Endometrium (tissue), 2 donors: Measurements from ENCODE around the gene FAM111B.
"Not testable (repeated sequence)": the region's sequence is repeated elsewhere in the genome, so short reads cannot be mapped to it uniquely, and the experiment has no call there.

Experiments
- FAIRE-seq: peaks from 2 replicates; lab custom pipeline; 2012; peaks lifted over from hg19 to GRCh38; lab: Jason Lieb, UNC
- donor health status: control.
- donor health status: control.

FAM111B gene, protein sequence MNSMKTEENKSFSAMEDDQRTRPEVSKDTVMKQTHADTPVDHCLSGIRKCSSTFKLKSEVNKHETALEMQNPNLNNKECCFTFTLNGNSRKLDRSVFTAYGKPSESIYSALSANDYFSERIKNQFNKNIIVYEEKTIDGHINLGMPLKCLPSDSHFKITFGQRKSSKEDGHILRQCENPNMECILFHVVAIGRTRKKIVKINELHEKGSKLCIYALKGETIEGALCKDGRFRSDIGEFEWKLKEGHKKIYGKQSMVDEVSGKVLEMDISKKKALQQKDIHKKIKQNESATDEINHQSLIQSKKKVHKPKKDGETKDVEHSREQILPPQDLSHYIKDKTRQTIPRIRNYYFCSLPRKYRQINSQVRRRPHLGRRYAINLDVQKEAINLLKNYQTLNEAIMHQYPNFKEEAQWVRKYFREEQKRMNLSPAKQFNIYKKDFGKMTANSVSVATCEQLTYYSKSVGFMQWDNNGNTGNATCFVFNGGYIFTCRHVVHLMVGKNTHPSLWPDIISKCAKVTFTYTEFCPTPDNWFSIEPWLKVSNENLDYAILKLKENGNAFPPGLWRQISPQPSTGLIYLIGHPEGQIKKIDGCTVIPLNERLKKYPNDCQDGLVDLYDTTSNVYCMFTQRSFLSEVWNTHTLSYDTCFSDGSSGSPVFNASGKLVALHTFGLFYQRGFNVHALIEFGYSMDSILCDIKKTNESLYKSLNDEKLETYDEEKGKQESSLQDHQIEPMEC

DNA sequence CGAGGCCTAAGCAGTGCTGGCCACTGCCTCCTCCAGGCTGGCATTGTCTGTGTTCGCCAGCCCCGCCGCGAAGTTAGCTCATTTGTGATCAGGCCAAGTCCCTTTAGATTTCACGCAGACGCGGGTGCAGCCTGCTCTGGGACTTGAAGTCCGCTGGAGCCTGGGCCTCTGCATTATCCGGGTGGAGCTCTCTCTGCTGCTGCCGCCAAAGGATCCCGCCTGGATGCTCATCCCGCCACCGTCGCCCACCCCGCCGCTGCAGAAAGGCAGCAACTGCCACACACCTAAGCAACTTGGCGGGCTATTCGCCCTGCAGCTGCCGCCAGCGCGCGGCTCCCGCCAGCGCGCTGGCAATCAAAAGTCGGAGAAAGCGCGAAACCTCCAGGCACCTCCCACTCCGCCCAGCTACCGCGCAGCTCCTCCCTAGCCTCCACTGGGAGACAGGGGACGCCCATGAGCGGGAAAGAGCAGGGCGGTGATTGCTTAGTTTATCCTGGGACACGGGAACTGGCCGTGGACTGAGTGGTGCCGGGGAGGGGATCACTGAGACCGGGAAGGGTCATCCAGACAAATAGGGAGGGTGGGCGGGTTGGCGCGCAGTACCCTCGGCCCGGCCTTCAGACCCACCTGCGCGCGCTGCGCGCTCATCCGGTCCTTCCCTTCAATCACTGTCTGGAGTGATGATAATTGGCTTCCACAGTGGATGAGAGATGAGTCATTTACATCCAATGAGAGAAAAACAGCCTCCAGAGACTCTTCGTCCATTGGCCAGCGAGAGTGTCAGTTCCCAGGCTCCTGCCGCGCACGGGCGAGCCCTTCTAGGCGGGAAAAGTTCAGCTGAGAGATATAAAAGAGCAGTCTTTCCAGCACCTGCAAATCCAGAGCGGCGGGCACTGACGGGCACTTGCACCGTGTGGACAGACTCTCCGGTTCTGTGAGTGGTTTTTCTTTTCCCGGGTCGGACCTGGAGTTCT, at the start of gene FAM111B:
Gene FAM111B (plus strand): TSS at position 875 of the 974 bp plus-strand sequence. CDS start 2,389 bp downstream, outside the sequence.
- no peak for FAIRE-seq

DNA sequence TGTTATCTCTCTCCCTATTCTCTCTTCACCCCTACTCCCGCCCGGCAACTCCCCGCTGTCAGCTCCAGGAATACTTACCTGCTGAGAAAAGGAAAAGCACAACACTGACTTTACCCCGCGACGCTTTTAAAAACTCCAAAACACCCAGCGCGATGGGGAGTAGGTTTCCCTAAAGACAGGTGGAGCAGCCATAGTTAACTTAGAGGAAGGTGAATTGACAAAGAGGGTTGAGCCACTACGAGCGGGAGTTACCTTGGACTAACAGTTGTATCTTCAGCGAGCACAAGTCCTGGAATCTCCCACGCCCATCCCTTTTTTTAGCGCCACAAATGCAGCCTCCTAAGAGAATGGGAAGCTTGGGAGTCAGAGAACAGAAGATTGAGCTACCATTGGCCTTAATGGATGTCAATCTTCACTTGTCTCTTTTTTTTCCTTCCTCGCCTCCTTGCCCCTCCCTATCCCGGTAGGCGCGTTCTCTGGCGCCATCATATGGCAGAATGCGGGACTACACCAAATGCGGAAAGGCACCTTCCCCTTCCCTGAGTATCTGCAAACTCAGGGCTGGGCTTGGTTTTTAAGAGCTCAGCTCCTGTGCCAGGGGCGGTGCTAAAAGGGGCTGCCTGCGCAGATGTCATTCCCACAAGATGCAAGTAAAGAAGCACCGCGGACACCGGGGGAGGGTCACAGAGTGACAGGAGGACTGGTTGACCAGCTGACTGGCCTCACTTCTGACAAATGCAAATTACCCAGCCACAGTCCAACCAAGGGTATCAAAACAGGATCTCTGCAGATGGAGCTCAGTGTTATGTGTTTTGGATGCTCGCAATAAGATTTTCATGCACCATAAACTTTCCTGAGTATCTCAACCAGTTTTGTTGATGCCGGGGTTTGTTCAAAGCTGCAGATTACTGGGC, 48.7 kb upstream of the FAM111B start:
- not testable (repeated sequence) for FAIRE-seq

DNA sequence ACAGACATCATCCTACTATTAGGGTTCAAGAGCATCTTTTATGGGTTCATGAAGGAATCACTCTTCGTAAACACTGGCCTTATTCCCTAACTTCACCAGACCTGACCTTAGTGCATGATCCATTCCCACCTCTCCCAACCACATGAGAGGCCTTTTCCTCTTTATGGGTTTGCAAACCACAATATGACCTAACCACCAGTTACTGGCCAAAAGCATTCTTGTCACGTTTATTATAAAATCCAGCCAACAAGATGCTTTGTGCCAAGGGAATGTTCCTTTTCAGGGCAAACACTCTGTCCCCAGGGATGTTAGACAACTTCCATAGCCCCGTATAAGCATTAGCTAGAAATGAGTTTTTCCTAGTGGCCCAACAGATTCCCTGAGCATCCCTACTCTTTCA, 46.9 kb upstream of the FAM111B start:
- FAIRE-seq = not testable (repeated sequence)

DNA sequence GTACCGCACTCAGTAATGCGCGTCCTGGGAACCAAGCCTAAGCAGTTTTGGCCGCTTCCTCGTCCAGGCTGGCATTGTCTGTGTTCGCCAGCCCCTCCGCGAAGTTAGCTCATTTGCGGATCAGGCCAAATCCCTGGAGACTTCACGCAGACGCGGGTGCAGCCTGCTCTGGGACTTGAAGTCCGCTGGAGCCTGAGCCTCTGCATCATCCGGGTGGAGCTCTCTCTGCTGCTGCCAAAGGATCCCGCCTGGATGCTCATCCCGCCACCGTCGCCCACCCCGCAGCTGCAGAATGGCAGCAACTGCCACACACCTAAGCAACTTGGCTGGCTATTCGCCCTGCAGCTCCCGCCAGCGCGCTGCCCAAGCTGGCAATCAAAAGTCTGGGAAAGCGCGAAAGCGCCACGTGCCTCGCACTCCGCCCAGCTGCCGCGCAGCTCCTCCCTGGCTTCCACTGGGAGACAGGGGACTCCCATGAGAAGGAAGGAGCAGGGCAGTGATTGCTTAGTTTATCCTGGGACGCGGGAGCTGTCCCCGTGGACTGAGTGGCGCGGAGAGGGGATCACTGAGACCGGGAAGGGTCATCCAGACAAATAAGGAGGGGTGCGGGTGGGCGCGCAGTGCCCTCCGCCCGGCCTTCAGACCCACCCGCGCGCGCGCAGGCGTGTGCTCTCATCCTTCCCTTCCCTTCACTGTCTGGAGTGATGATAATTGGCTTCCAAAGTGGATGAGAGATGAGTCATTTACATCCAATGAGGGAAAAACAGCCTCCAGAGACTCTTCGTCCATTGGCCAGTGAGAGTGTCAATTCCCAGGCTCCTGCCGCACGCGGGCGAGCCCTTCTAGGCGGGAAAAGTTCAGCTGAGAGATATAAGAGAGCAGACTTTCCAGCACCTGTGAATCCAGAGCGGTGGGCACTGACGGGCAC, 44.2 kb upstream of the FAM111B start:
- FAIRE-seq = no peak

DNA sequence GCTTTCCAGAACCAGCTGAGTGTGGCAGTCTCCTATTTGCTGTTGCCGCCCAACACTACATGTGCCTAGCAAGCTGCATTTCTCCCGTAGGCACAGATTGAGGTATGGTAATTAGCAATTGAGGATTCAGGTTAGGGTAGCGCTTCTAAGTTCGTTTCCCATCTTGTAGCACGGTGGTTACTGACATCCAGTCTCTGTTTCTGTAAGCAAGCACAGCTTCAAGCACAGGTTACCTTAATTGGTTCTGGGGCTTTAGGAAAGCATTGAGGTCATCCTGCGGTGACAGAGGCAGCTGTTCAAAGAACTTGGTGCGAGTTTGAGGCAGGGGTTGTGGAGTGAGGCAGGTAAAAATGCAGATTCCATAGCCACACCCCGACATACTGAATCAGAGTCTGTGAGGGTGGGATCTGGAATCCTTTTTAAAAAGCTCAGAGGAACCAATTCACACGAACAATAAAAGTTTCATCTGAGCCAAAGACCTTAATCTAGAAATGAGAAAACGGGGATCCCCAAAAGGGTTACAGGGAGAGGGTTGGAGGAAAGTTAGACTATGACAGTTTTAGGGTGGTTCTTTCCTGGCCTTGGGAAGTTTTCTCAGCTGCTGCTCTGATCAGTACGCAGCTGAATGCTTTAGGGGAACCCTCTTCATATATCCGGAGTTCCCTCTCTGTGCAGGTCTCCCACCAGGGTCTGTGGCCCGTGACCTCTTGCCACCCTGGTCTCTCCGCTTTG, 42.9 kb upstream of the FAM111B start:
- not testable (repeated sequence) for FAIRE-seq

DNA sequence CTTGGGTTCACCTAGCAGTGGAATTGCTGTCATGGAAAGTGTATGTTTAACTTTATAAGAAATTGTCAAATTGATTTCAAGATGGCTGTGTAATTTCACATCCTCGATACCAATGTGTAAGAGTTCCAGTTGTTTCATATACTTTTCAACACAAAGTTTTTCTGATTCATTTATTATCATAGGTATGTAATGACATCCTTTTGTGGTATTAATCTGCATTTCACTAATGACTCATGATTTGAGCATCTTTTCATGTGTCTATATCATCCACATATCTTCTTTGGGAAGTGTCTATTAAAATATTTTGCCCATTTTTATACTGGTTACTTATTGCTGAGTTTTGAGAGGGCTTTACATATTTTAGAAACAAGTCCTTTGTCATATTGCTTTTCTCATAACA, 38.0 kb upstream of the FAM111B start:
- no peak for FAIRE-seq

DNA sequence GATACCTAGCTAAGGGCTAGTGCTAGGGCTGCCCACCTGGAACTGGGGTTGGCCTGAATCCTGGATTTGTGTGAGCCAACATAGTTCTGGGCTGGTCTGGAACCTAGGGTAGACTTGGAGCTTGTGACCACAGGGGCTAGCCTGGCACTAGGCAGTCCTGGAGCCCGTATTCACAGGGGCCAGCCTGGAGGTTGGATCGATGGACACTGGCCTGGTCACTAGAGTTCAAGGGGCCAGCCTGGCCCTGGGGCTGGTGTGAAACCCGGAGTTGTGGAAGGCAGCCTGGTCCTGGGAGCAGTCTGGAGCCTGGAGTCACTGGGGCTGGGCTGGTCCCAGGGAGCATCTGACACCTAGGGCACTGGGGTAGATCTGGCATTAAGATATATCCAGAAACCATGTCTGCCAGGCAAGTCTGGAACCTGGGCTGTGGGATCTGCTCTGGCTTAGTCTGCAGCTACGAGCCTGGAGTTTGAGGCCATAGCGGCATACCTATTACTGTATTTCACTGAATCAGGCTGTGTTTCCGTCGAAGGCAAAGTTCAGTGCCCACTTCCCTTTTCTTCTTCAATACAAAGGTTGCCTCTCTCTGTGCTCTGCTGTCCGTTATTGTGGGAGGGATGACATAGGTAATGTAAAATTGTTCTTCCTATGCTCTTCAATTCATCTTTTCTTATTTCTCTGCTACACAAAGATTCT, 30.0 kb upstream of the FAM111B start:
- no peak for FAIRE-seq

DNA sequence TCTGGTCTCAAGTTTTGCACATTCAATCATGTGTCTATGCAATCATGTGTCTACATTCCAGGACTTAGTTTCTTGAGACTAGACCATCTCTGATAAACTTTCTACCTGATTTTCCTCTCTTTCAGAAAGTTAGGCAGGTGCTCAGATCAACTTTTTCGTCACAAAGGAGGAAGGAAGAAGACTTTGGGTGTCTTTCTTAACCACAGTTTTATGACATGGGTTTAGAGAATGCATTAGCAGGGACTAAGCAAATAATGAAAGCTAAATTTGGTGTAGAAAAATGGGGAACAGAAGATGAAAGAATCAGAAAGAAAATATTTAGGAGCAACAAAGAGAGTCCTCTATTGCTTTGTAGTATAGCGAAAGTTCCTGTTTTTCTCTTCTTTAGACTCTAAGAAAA, 28.6 kb upstream of the FAM111B start:
- FAIRE-seq = no peak

DNA sequence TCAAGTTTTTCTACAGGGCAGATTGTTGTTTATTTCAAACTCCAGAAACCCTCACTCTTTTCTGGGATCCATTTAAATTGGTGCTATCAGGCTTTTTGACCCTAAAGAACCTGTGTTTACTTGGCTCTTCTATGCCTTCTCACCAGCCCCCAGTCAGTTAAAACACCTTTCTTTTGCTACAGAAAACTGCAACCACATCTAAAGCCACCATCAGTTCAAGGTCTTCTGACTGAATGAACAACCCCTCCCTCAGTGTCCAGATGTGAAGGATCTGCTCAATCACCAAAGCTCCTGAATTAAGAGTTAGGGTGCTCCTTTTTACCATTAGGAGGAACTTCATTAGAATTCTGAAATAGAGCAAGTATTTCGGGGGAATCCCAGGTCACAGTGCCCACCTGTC, 28.0 kb upstream of the FAM111B start:
- no peak for FAIRE-seq

DNA sequence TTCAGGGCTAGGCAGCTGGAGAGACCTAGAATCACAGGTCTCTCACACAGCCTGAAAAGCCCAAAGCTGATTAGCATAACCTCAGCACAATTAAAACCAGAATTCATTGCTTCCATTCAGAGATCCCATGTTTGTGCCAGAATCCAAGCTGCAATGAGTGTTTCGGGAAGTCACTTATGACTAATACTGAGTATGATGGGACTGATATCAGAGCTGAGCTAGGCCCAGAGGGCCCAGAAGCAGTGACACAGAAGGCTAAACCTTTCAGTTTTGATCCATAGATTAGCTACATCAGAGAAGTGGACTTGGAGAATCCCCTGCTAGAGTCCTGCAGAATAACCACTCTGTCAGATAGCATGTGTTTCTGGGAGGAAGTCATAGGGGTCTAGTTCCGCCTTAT, 26.6 kb upstream of the FAM111B start:
- FAIRE-seq = not testable (repeated sequence)

DNA sequence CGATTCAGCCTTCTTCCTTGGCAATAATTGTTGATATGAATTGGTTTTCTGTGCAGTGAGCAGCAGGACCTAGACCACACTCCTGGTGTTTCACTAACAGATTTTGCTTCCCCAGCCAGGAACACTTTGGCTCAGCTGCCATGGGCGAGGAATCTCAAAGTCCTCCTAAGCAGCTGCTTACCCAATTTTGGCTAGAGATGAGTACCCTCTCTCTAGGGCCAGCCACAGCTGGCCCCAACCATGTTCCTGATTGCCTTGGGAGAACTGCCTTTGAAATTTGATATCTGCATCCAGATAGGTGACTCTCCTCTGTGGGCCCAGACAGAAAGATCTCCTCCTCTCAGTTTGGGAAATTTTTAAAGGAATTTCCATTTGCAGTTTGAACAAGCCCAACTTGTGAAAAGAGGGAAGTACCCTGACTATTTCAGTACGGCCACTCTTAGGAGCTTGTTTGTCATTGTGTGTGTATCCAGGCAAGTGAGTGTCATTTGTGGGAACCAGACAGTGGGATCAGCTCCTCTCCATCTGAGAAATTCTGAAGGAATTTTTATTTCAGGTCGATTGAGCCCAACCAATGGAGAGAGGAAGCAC, 25.5 kb upstream of the FAM111B start:
- FAIRE-seq = not testable (repeated sequence)

DNA sequence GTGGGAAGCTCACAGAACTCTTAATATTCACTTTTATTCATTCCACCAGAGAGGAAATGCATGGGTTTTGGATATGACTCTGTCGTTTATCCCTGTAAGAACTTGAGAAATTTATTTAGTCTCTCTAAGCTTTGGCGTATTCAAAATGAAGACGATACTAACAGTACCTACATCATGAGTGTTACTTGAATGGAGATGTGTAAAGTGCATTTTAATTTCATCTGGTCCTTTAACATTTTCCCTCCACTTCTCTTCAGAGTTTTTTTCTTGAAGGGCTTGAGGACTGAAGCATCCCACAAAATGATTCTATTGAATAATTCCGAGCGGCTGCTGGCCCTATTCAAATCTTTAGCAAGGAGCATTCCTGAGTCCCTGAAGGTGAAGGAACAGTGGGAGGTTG, 21.0 kb upstream of the FAM111B start, which contains the start of gene GLYATL1B:
Gene GLYATL1B (plus strand): TSS at position 301 of the 400 bp plus-strand sequence. CDS start 0 bp downstream, at position 301.
- FAIRE-seq = not testable (repeated sequence)

DNA sequence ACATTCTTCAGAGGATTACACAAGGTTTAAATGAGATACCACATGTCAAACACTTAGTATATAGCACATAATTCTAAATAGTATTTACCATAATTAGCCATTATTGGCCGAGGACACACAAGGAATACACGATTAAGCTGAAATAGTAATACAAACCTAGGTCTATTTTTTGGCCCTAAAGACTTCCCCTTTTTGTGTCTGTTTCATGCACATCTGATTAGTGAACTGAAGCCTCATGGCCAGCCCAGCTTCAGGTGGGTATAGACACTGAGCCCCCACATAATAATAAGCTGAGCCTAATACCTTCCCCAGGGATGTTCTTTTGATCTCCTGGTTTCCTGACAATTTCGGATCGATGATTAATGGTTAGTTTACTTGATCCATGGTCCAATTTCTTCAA, 18.9 kb upstream of the FAM111B start:
- no peak for FAIRE-seq

DNA sequence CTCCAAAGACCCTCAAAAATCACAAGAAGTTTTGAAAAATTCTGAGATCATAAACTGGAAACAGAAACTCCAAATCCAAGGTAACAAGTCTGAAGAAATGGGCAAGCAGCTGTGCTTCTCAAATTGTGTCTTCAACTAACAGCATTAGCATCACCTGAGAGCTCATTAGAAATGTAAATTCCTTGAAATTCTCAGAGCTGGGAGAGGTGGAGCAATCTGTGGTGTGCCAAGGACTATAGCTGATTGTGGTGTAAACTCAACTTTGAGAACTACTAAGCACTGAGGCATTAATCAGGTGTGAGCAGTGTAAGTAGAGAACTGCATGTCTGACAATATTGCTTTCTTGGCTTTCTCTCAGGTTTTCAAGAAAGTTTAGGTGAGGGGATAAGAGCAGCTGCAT, 13.5 kb upstream of the FAM111B start:
- FAIRE-seq = not testable (repeated sequence)

DNA sequence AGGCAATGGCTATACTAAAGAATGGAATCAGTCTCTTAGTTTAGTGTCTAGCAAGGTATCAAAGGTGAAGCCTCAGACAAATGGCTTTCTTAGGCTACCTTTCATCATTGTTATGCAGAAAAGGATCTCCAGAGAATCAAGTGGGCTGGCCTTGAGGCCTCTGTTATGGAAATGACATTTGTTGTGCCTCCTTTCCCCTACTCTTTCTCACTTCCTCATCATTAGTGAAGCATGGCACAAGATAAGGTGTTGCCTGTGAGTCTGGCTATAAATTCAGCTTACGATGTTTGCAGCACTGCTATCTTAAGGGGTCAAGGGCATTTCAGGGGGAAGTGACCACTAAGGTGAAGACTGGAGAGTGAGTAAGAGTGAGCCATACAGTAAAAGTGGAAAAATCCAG, 11.8 kb upstream of the FAM111B start:
- not testable (repeated sequence) for FAIRE-seq

DNA sequence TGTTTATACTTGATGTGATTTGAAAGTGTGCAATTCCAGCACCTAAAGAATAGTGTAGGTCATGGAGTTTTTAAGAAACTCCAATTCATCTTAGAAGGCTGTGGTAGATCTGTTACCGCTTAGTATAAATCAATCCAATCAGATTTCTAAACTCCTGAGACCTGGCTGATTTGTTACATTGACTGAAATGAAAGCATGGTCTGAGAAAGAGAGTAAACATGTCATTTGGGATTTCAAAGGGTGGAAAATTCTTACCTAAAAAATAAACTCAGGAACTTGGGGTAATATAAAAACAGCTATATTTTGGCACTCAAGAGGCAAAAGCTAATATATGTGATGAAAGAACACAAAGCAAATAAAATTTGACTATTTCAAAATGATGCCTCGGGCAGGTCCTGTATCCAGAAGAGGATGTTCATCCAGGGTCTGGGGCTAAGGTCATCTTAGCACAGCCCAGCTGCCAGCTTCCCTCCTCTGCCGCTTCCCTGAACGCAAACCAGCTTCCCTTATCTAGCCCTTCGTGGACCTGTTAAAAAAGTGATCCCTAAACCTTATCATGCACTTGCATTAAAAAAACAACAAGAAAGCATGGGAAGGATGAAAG, 11.0 kb upstream of the FAM111B start:
- not testable (repeated sequence) for FAIRE-seq

DNA sequence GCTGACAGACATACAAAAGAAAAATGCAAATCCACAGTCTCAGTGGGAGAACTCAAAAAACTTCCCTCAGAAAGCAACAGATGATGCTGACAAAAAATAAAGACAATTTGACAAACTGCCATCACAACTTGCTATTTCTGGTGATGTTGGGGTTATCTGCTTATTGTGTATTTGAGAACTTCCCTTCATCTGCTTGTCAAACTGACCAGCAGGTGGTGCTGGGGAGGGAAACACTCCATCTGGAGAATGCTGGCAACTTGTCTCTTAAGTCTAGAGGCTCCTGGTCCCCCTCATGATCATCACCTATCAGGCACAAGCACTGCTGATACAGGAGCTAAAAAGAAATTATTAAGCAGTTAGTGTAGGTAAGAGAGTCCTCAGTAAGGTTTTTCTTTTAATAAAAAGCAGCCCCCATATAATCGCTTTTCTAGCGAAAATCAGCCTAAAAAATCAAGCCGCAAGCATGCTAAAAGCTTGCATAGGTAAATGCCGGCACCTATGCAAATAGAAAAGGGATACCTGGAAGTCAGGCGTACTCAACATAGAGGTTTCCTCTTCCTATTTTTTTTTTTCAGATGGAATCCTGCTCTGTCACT, 9.8 kb upstream of the FAM111B start:
- FAIRE-seq = no peak
